H1 (cell line): ENCODE data around the gene WRAP53. TPM values are rescaled to one million over a fixed set of nuclear protein-coding genes. Genes with fewer than 3 reads are reported as not detected.

Source experiments
- ATF2 ChIP-seq: IDR thresholded peaks from 2 replicates; pipeline ENCODE4 v1.6.1; 2012; ENCODE audit warnings: low read length, inconsistent platforms
- CBX5 ChIP-seq: fragments of 300-800, 300-1000 bp; sonication (generic); IDR thresholded peaks from 2 replicates; pipeline ENCODE4 v1.7.1; 2016; ENCODE audit warnings: antibody characterized with exemption, low read length, low read depth
- CBX8 ChIP-seq: fragments of 300-800, 300-1000 bp; sonication (generic); IDR thresholded peaks from 2 replicates; pipeline ENCODE4 v1.7.1; 2016; ENCODE audit warnings: low read depth, low read length, borderline replicate concordance
- CEBPB ChIP-seq: IDR thresholded peaks from 2 replicates; pipeline ENCODE4 v1.6.1; 2012; ENCODE audit warnings: low read depth, low read length
- EGR1 ChIP-seq: IDR thresholded peaks from 2 replicates; pipeline ENCODE4 v1.6.1; 2011; ENCODE audit warnings: low read depth, low read length, borderline replicate concordance
- EP300 ChIP-seq, 2 experiments: IDR thresholded peaks; 1 replicate in 1 of 2; 2 replicates in 1 of 2; pipeline ENCODE4 v1.6.1; 2011 to 2012; ENCODE audit warnings: low read depth in 2 of 2, low read length in 2 of 2, mild to moderate bottlenecking in 2 of 2, borderline replicate concordance in 1 of 2, inconsistent platforms in 1 of 2, moderate library complexity in 1 of 2
- GABPA ChIP-seq: IDR thresholded peaks from 2 replicates; pipeline ENCODE4 v1.6.1; 2011; ENCODE audit warnings: mild to moderate bottlenecking, low read length, moderate library complexity, borderline replicate concordance; ENCODE audit not compliant: insufficient read depth
- HDAC2 ChIP-seq, 2 experiments: fragments of 300-600 bp in 1 of 2; sonication (generic) in 1 of 2; IDR thresholded peaks; 2 replicates each; pipeline ENCODE4 v1.6.1; 2011 to 2012; ENCODE audit warnings: low read depth in 2 of 2, low read length in 2 of 2, mild to moderate bottlenecking in 2 of 2, moderate library complexity in 2 of 2, borderline replicate concordance in 1 of 2, inconsistent platforms in 1 of 2
- KDM5A ChIP-seq: fragments of 200-600 bp; IDR thresholded peaks from 2 replicates; pipeline ENCODE4 v1.7.1; 2012; ENCODE audit warnings: mild to moderate bottlenecking, low read length, inconsistent platforms, mixed read lengths
- NRF1 ChIP-seq: IDR thresholded peaks from 2 replicates; pipeline ENCODE4 v1.6.1; 2011; ENCODE audit warnings: mild to moderate bottlenecking, low read depth, low read length, improper control_type of control experiment
- POLR2A ChIP-seq, 2 experiments: IDR thresholded peaks; 1 replicate in 1 of 2; 2 replicates in 1 of 2; pipeline ENCODE4 v1.6.1; 2011; ENCODE audit warnings: low read depth in 2 of 2, low read length in 2 of 2, mild to moderate bottlenecking in 2 of 2; ENCODE audit errors: control extremely low read depth in 1 of 2
- RAD21 ChIP-seq, 2 experiments: IDR thresholded peaks in 1 of 2; conservative IDR thresholded peaks in 1 of 2; 2 replicates each; pipeline ENCODE4 v1.6.1; 2011; ENCODE audit warnings: low read depth in 2 of 2, low read length in 2 of 2, improper control_type of control experiment in 1 of 2, inconsistent platforms in 1 of 2, mild to moderate bottlenecking in 1 of 2, moderate library complexity in 1 of 2
- RBBP5 ChIP-seq: IDR thresholded peaks from 2 replicates; pipeline ENCODE4 v1.7.1; 2012; ENCODE audit warnings: low read depth, mild to moderate bottlenecking, inconsistent platforms, low read length, moderate library complexity, borderline replicate concordance
- RXRA ChIP-seq: IDR thresholded peaks from 2 replicates; pipeline ENCODE4 v1.6.1; 2011; ENCODE audit warnings: low read depth, mild to moderate bottlenecking, low read length, moderate library complexity; ENCODE audit not compliant: insufficient read depth
- SAP30 ChIP-seq: fragments of 300-600 bp; sonication (generic); IDR thresholded peaks from 2 replicates; pipeline ENCODE4 v1.7.1; 2012; ENCODE audit warnings: low read length, moderate library complexity, mild to moderate bottlenecking, inconsistent platforms; ENCODE audit not compliant: insufficient read depth, insufficient replicate concordance
- SIRT6 ChIP-seq: IDR thresholded peaks from one replicate; pipeline ENCODE4 v1.7.1; 2012; ENCODE audit warnings: low read length, inconsistent platforms
- SP2 ChIP-seq: IDR thresholded peaks from 2 replicates; pipeline ENCODE4 v1.6.1; 2012; ENCODE audit warnings: mild to moderate bottlenecking, low read length, inconsistent platforms
- SP4 ChIP-seq: IDR thresholded peaks from 2 replicates; pipeline ENCODE4 v1.6.1; 2012; ENCODE audit warnings: low read length, inconsistent platforms
- TAF1 ChIP-seq: IDR thresholded peaks from 2 replicates; pipeline ENCODE4 v1.6.1; 2011; ENCODE audit warnings: mild to moderate bottlenecking, low read depth, low read length
- USF2 ChIP-seq: IDR thresholded peaks from 2 replicates; pipeline ENCODE4 v1.6.1; 2011; ENCODE audit warnings: low read length, improper control_type of control experiment
- polyA plus RNA-seq, 7 experiments: library from polyadenylated mRNA; depleted of rRNA in 3 of 7; stranded (reverse) in 5 of 7; unstranded in 2 of 7; fragments of >200 nt in 5 of 7; fragments of 200-250 nt in 2 of 7; gene quantifications; 1 replicate in 5 of 7; 2 replicates in 1 of 7; 4 replicates in 1 of 7; pipeline versions ENCODE4 v1.2.1 to v1.2.3, GENCODE V29; 2011 to 2013; ENCODE audit warnings: missing spikeins in 2 of 7, mixed read lengths in 2 of 7
- total RNA-seq: library from RNA; stranded (reverse); fragmentation: NEBNext Ultra II Directional; extraction: Animal tissue kit (Norgen Biotek cat#: 25700); gene quantifications from 2 replicates; pipeline ENCODE4 v1.2.1, GENCODE V29; 2021

Gene WRAP53
- total and polyA plus RNA-seq, 2 of the 8 experiments (the other 6 are each of a cell fraction or from before 2014, with no cell fraction given), result 29.2 to 30.1 TPM

GRCh38 chr17:7687908-7688807 is at the start of gene WRAP53 (continued):
- no peak; the same call in 1 of the 2 replicates for TF ChIP-seq SP4
- TF ChIP-seq RAD21 (IDR thresholded peaks at IDR 0.05 in 1 of 2, conservative IDR thresholded peaks at IDR 0.05 in 1 of 2; ENCODE audit: low read depth in 2 of 2, low read length in 2 of 2), result peak; percentile 83 to 85
- peak; percentile 82 for TF ChIP-seq SAP30
- no peak for TF ChIP-seq KDM5A
- no peak for TF ChIP-seq RXRA
- TF ChIP-seq RBBP5, result no peak
- TF ChIP-seq POLR2A (IDR thresholded peaks at IDR 0.05; ENCODE audit: control extremely low read depth in 1 of 2, low read depth in 2 of 2, low read length in 2 of 2), result peak in 1 of 2 experiments; percentile 77; a peak in 2 of 3 replicates
- TF ChIP-seq EP300 (IDR thresholded peaks at IDR 0.05; ENCODE audit: borderline replicate concordance in 1 of 2, low read depth in 2 of 2, low read length in 2 of 2), result no peak
- TF ChIP-seq GABPA, result no peak
- peak; percentile 83 for TF ChIP-seq TAF1
- TF ChIP-seq SIRT6, result no peak
- no peak for TF ChIP-seq CBX8
- no peak; the same call in 1 of the 2 replicates for TF ChIP-seq ATF2
- no peak for TF ChIP-seq NRF1
- TF ChIP-seq CBX5, result no peak
- TF ChIP-seq CEBPB, result peak; percentile 30; the same call in 1 of the 2 replicates
- no peak for TF ChIP-seq SP2
- no peak for TF ChIP-seq EGR1
- peak in 1 of 2 experiments; percentile 60; a peak in 1 of 4 replicates for TF ChIP-seq HDAC2 (IDR thresholded peaks at IDR 0.05; ENCODE audit: borderline replicate concordance in 1 of 2, low read depth in 2 of 2, low read length in 2 of 2)
- no peak for TF ChIP-seq USF2
